WTC11 (cell line): ENCODE measurements around the gene CCR9. TPM values are rescaled to one million over a fixed set of nuclear protein-coding genes. Genes with fewer than 3 reads are reported as not detected.
"Not testable (repeated sequence)": the region's sequence is repeated elsewhere in the genome, so short reads cannot be mapped to it uniquely, and the experiment has no call there.

Source experiments
- ATAC-seq: fragments of 200-7000 bp; cut with Tn5 transposase; 2 replicates; pipeline ENCODE4 v1.10.0; 2021; ENCODE audit warnings: mild to moderate bottlenecking, moderate library complexity
- CTCF ChIA-PET: fragments of 300-600 bp; sonication (Branson Sonifier 250); formaldehyde crosslinking; loops from one replicate; lab custom pipeline; 2021; ENCODE audit warnings: antibody characterized with exemption; lab: Charles Lee
- POLR2A ChIA-PET: fragments of 350-600 bp; sonication (Branson Sonifier 250); formaldehyde crosslinking; loops from one replicate; lab custom pipeline; 2021; ENCODE audit warnings: antibody characterized with exemption; lab: Charles Lee
- DNase-seq: peaks from one replicate; pipeline ENCODE4 v3.0.0; 2021; ENCODE audit warnings: low spot score
- H3K27ac Mint-ChIP-seq: 2 replicates; pipeline ENCODE4 v1.8.0; 2021; ENCODE audit warnings: mixed read lengths
- H3K27me3 Mint-ChIP-seq: 2 replicates; pipeline ENCODE4 v1.8.0; 2021; ENCODE audit warnings: low read depth, mild to moderate bottlenecking, moderate library complexity, mixed read lengths
- H3K36me3 Mint-ChIP-seq: 2 replicates; pipeline ENCODE4 v1.8.0; 2021; ENCODE audit warnings: mixed read lengths
- H3K4me1 Mint-ChIP-seq: 2 replicates; pipeline ENCODE4 v1.8.0; 2022; ENCODE audit warnings: mixed read lengths
- H3K4me3 Mint-ChIP-seq: 2 replicates; pipeline ENCODE4 v1.8.0; 2021; ENCODE audit warnings: mild to moderate bottlenecking, moderate library complexity, mixed read lengths
- H3K9me3 Mint-ChIP-seq: 2 replicates; pipeline ENCODE4 v1.8.0; 2021; ENCODE audit warnings: mixed read lengths
- CBFB ChIP-seq: sonication (generic); formaldehyde crosslinking; IDR thresholded peaks from 2 replicates; pipeline ENCODE4 v1.8.1; 2022; ENCODE audit warnings: mild to moderate bottlenecking, low read depth, missing genetic modification reagents
- EMX1 ChIP-seq: fragments of 250-450 bp; sonication (Bioruptor Pico); IDR thresholded peaks from 2 replicates; pipeline ENCODE4 v1.8.0; 2021; ENCODE audit warnings: mild to moderate bottlenecking
- FOXJ3 ChIP-seq: sonication (generic); formaldehyde crosslinking; IDR thresholded peaks from 2 replicates; pipeline ENCODE4 v1.9.0; 2021; ENCODE audit warnings: missing genetic modification reagents, mild to moderate bottlenecking, borderline replicate concordance
- GTF2I ChIP-seq: fragments of 250-450 bp; sonication (Bioruptor Pico); conservative IDR thresholded peaks from 2 replicates; pipeline ENCODE4 v1.4.0; 2021; ENCODE audit warnings: mild to moderate bottlenecking
- HMGA2 ChIP-seq: fragments of 250-450 bp; sonication (Bioruptor Pico); IDR thresholded peaks from 2 replicates; pipeline ENCODE4 v1.4.0; 2021; ENCODE audit warnings: mild to moderate bottlenecking, moderate library complexity
- JUN ChIP-seq: sonication (generic); formaldehyde crosslinking; IDR thresholded peaks from 2 replicates; pipeline ENCODE4 v1.8.0; 2023; ENCODE audit warnings: mild to moderate bottlenecking, missing genetic modification reagents
- KAT7 ChIP-seq: sonication (generic); formaldehyde crosslinking; IDR thresholded peaks from 2 replicates; pipeline ENCODE4 v1.8.1; 2023; ENCODE audit warnings: missing genetic modification reagents, mild to moderate bottlenecking, borderline replicate concordance
- NFYB ChIP-seq: sonication (generic); formaldehyde crosslinking; conservative IDR thresholded peaks from 2 replicates; pipeline ENCODE4 v1.8.0; 2022; ENCODE audit warnings: low read depth, missing genetic modification reagents
- NR3C1 ChIP-seq: sonication (generic); formaldehyde crosslinking; conservative IDR thresholded peaks from 2 replicates; pipeline ENCODE4 v1.8.1; 2023; ENCODE audit warnings: low read depth, mild to moderate bottlenecking, missing genetic modification reagents
- PRRX2 ChIP-seq: fragments of 250-450 bp; sonication (Bioruptor Pico); IDR thresholded peaks from 2 replicates; pipeline ENCODE4 v1.8.0; 2021; ENCODE audit warnings: mild to moderate bottlenecking
- TCF7 ChIP-seq: sonication (generic); formaldehyde crosslinking; IDR thresholded peaks from 2 replicates; pipeline ENCODE4 v1.8.0; 2022; ENCODE audit warnings: mild to moderate bottlenecking, low read depth, missing genetic modification reagents, moderate library complexity
- ZNF232 ChIP-seq: sonication (generic); formaldehyde crosslinking; IDR thresholded peaks from 2 replicates; pipeline ENCODE4 v1.8.0; 2022; ENCODE audit warnings: mild to moderate bottlenecking, missing genetic modification reagents
- total RNA-seq: library from RNA; stranded (reverse); gene quantifications from 3 replicates; pipeline ENCODE4 v1.2.3, GENCODE V29; 2021
- TF ChIP-seq, protein P1 (sequence below): sonication (generic); formaldehyde crosslinking; IDR thresholded peaks from 2 replicates; pipeline ENCODE4 v1.8.1; 2022; ENCODE audit warnings: mild to moderate bottlenecking, missing genetic modification reagents, moderate library complexity, borderline replicate concordance
- TF ChIP-seq, protein P2 (sequence below): sonication (generic); formaldehyde crosslinking; IDR thresholded peaks from 2 replicates; pipeline ENCODE4 v1.8.0; 2022; ENCODE audit warnings: missing genetic modification reagents
- TF ChIP-seq, protein P3 (sequence below): fragments of 250-450 bp; sonication (Bioruptor Pico); IDR thresholded peaks from 2 replicates; pipeline ENCODE4 v1.9.0; 2021; ENCODE audit warnings: mild to moderate bottlenecking
- TF ChIP-seq, protein P4 (sequence below): fragments of 250-450 bp; sonication (Bioruptor Pico); IDR thresholded peaks from 2 replicates; pipeline ENCODE4 v1.8.0; 2021; ENCODE audit warnings: mild to moderate bottlenecking

The CCR9 gene
- total RNA-seq, 1 experiment from 2014 or later = not detected

DNA sequence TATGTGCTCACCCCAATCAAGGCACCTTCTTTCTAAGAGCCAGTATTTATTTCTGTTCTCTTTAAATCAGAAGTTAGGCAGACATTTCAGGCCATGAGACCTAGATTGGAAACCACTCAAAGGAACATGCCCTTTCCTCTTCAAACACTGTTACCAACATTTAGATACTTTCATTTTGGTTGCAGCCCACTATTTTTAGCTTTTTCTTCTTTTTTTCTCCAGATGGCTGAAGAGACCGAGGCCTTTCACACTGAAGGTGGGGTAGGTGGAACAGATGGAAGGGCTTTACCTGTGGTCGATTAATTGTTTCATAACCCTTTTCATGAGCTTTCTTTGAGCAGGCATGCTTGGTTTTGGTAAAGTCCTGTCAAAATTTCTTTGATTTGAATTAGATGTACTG is 33.5 kb upstream of the CCR9 start (continued):
- TF ChIP-seq, protein P1, sequence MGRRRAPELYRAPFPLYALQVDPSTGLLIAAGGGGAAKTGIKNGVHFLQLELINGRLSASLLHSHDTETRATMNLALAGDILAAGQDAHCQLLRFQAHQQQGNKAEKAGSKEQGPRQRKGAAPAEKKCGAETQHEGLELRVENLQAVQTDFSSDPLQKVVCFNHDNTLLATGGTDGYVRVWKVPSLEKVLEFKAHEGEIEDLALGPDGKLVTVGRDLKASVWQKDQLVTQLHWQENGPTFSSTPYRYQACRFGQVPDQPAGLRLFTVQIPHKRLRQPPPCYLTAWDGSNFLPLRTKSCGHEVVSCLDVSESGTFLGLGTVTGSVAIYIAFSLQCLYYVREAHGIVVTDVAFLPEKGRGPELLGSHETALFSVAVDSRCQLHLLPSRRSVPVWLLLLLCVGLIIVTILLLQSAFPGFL (CRISPR knock-in tag) = no peak
- TF ChIP-seq NFYB = no peak
- TF ChIP-seq, all 79 proteins: peak for 0

DNA sequence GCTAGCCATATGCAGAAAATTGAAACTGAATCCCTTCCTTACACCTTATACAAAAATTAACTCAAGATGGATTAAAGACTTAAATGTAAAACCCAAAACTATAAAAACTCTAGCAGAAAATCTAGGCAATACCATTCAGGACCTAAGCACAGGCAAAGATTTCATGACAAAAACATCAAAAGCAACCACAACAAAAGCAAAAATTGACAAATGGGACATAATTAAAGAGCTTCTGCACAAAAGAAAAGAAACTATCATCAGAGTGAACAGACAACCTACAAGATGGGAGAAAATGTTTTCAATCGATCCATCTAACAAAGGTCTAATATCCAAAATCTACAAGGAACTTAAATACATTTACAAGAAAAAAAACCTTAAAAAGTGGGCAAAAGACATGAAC is 30.0 kb upstream of the CCR9 start:
- CTCF ChIA-PET, DNase-seq, H3K36me3 Mint-ChIP-seq, POLR2A ChIA-PET, H3K4me3 Mint-ChIP-seq, H3K4me1 Mint-ChIP-seq, ATAC-seq, H3K27ac Mint-ChIP-seq: not testable (repeated sequence)
- H3K9me3 Mint-ChIP-seq = peaks cover 16% of the 10 kb centered on the region
- peaks cover 31% of the 10 kb centered on the region for H3K27me3 Mint-ChIP-seq

DNA sequence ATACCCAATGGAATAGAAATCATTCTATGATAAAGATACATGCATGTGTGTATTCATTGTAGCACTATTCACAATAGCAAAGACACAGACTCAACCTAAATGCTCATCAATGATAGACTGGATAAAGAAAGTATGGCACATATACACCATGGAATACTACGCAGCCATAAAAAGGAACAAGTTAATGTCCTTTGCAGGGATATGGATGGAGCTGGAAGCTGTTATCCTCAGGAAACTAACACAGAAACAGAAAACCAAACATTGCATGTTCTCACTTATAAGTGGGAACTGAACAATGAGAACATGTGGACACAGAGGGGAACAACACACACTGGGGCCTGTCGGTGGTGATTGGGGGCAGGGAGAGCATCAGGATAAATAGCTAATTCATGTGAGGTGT is 29.3 kb upstream of the CCR9 start:
- Mint-ChIP-seq H3K27me3 (peaks cover 24% of the 10 kb centered on the region), H3K9me3 (peaks cover 16% of the 10 kb centered on the region)
- ATAC-seq, H3K4me3 Mint-ChIP-seq, DNase-seq, H3K27ac Mint-ChIP-seq, H3K4me1 Mint-ChIP-seq, H3K36me3 Mint-ChIP-seq, POLR2A ChIA-PET, CTCF ChIA-PET: not testable (repeated sequence)

DNA sequence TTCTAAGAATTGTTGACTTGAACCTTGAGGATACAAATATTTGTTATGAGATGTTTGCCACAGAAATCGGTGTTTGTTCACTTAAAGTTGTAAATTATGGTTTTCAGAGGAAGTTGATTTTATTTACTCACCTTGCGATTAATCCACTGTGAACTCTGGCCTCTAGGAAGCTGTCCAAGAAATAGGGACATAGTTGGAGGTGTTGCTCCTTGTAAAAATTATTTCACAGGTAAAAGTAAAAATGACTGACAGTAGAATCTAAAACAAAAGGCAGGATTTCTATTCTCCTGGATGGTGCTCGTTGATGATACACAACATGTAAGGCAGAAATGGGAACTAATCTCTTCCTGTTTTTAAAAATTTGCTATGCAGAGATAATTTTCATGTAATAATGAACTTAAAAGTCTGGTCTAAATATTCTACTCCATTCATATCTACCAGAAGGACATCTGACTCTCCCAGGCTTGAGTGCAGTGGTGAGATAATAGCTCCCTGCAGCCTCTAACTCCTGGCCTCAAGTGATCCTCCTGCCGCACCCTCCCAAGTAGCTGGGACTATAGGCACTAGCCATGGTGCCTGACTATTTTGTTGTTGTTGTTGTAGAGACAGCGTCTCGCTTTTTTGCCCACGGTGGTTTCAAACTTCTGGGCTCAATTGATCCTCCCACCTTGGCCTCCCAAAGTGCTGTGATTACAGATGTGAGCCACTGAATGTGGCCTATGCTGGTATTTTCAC is 27.4 kb upstream of the CCR9 start:
- ATAC-seq (no peak), DNase-seq (no peak)
- peaks cover 30% of the 10 kb centered on the region for H3K9me3 Mint-ChIP-seq
- no peaks in the 10 kb centered on the region for H3K4me1 Mint-ChIP-seq
- ChIA-PET CTCF (no interaction called here), POLR2A (no interaction called here)
- TF ChIP-seq ZNF232 (no peak), TCF7 (CRISPR knock-in tag) (no peak), KAT7 (CRISPR knock-in tag) (no peak), GTF2I (CRISPR knock-in tag) (no peak), PRRX2 (CRISPR knock-in tag) (no peak), NR3C1 (CRISPR knock-in tag) (no peak), EMX1 (CRISPR knock-in tag) (no peak), JUN (CRISPR knock-in tag) (no peak), FOXJ3 (CRISPR knock-in tag) (no peak), CBFB (no peak), HMGA2 (CRISPR knock-in tag) (no peak)
- TF ChIP-seq, protein P2, sequence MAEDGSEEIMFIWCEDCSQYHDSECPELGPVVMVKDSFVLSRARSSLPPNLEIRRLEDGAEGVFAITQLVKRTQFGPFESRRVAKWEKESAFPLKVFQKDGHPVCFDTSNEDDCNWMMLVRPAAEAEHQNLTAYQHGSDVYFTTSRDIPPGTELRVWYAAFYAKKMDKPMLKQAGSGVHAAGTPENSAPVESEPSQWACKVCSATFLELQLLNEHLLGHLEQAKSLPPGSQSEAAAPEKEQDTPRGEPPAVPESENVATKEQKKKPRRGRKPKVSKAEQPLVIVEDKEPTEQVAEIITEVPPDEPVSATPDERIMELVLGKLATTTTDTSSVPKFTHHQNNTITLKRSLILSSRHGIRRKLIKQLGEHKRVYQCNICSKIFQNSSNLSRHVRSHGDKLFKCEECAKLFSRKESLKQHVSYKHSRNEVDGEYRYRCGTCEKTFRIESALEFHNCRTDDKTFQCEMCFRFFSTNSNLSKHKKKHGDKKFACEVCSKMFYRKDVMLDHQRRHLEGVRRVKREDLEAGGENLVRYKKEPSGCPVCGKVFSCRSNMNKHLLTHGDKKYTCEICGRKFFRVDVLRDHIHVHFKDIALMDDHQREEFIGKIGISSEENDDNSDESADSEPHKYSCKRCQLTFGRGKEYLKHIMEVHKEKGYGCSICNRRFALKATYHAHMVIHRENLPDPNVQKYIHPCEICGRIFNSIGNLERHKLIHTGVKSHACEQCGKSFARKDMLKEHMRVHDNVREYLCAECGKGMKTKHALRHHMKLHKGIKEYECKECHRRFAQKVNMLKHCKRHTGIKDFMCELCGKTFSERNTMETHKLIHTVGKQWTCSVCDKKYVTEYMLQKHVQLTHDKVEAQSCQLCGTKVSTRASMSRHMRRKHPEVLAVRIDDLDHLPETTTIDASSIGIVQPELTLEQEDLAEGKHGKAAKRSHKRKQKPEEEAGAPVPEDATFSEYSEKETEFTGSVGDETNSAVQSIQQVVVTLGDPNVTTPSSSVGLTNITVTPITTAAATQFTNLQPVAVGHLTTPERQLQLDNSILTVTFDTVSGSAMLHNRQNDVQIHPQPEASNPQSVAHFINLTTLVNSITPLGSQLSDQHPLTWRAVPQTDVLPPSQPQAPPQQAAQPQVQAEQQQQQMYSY (CRISPR knock-in tag) = no peak
- TF ChIP-seq, protein P3, sequence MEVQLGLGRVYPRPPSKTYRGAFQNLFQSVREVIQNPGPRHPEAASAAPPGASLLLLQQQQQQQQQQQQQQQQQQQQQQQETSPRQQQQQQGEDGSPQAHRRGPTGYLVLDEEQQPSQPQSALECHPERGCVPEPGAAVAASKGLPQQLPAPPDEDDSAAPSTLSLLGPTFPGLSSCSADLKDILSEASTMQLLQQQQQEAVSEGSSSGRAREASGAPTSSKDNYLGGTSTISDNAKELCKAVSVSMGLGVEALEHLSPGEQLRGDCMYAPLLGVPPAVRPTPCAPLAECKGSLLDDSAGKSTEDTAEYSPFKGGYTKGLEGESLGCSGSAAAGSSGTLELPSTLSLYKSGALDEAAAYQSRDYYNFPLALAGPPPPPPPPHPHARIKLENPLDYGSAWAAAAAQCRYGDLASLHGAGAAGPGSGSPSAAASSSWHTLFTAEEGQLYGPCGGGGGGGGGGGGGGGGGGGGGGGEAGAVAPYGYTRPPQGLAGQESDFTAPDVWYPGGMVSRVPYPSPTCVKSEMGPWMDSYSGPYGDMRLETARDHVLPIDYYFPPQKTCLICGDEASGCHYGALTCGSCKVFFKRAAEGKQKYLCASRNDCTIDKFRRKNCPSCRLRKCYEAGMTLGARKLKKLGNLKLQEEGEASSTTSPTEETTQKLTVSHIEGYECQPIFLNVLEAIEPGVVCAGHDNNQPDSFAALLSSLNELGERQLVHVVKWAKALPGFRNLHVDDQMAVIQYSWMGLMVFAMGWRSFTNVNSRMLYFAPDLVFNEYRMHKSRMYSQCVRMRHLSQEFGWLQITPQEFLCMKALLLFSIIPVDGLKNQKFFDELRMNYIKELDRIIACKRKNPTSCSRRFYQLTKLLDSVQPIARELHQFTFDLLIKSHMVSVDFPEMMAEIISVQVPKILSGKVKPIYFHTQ = no peak
- TF ChIP-seq, protein P4, sequence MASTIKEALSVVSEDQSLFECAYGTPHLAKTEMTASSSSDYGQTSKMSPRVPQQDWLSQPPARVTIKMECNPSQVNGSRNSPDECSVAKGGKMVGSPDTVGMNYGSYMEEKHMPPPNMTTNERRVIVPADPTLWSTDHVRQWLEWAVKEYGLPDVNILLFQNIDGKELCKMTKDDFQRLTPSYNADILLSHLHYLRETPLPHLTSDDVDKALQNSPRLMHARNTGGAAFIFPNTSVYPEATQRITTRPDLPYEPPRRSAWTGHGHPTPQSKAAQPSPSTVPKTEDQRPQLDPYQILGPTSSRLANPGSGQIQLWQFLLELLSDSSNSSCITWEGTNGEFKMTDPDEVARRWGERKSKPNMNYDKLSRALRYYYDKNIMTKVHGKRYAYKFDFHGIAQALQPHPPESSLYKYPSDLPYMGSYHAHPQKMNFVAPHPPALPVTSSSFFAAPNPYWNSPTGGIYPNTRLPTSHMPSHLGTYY (CRISPR knock-in tag) = no peak
- H3K27ac Mint-ChIP-seq = no peak overlapping the region
- H3K36me3 Mint-ChIP-seq = no peaks in the 10 kb centered on the region; the same call in 1 of the 2 replicates
- H3K4me3 Mint-ChIP-seq = no peak overlapping the region
- peaks cover 22% of the 10 kb centered on the region for H3K27me3 Mint-ChIP-seq
